Endothelial cell of umbilical vein (primary cell): ENCODE data around the gene OLIG3. TPM values are rescaled to one million over a fixed set of nuclear protein-coding genes. Genes with fewer than 3 reads are reported as not detected.

Experiments
- BruUV-seq: library from RNA; stranded (reverse); fragments of 400-500 nt; replicated peaks from 2 replicates; lab custom pipeline; 2021; lab: Mats Ljungman, UMichigan
- CTCF ChIA-PET: fragments of 300-600, 350-600 bp; sonication (Branson Sonifier 250); formaldehyde crosslinking; loops from one replicate; lab custom pipeline; 2021; ENCODE audit warnings: antibody characterized with exemption, inconsistent platforms; lab: Charles Lee
- POLR2A ChIA-PET: fragments of 300-600, 350-600 bp; sonication (Branson Sonifier 250); formaldehyde crosslinking; loops from one replicate; lab custom pipeline; 2021; ENCODE audit warnings: antibody characterized with exemption, inconsistent platforms; lab: Charles Lee
- DNase-seq: peaks from one replicate; pipeline ENCODE4 v3.0.0-alpha.2; 2011; ENCODE audit warnings: low read depth, low spot score
- FAIRE-seq: peaks from 2 replicates; lab custom pipeline; 2011; peaks lifted over from hg19 to GRCh38; lab: Jason Lieb, UNC
- H2AFZ ChIP-seq: 2 replicates; pipeline ENCODE4 v1.6.0; 2012; ENCODE audit warnings: low read depth, low read length, control low read depth, inconsistent platforms
- H3K27ac ChIP-seq: 2 replicates; pipeline ENCODE4 v1.5.1; 2011; ENCODE audit warnings: low read depth, mild to moderate bottlenecking, control low read depth, low read length, moderate library complexity; ENCODE audit not compliant: insufficient read depth
- H3K27me3 ChIP-seq, 2 experiments: 2 replicates each; pipeline versions ENCODE4 v1.6.0 to v1.6.1; 2011; ENCODE audit warnings: low read length in 2 of 2, mixed read lengths in 1 of 2; ENCODE audit not compliant: control insufficient read depth in 2 of 2, insufficient read depth in 2 of 2
- H3K36me3 ChIP-seq, 2 experiments: 2 replicates in 1 of 2; 3 replicates in 1 of 2; pipeline ENCODE4 v1.5.1; 2011; ENCODE audit warnings: low read length in 2 of 2, mild to moderate bottlenecking in 1 of 2, moderate library complexity in 1 of 2; ENCODE audit not compliant: control insufficient read depth in 2 of 2, insufficient read depth in 2 of 2; ENCODE audit errors: extremely low read depth in 1 of 2
- H3K4me1 ChIP-seq: 3 replicates; pipeline ENCODE4 v1.5.1; 2011; ENCODE audit warnings: mild to moderate bottlenecking, low read length; ENCODE audit not compliant: control insufficient read depth, insufficient read depth; ENCODE audit errors: extremely low read depth
- H3K4me2 ChIP-seq: 2 replicates; pipeline ENCODE4 v1.6.1; 2011; ENCODE audit warnings: low read length, control low read depth, mixed read lengths; ENCODE audit not compliant: insufficient read depth
- H3K4me3 ChIP-seq, 3 experiments: fragments of 200-600 bp in 1 of 3; sonication (generic), shearing (Covaris generic) in 1 of 3; replicated peaks in 1 of 3; 2 replicates each; pipeline ENCODE4 v1.5.1; 2011 to 2016; ENCODE audit warnings: control low read depth in 3 of 3, low read length in 3 of 3, mild to moderate bottlenecking in 2 of 3, inconsistent platforms in 1 of 3, low read depth in 1 of 3, moderate library complexity in 1 of 3; ENCODE audit not compliant: insufficient read depth in 1 of 3
- H3K79me2 ChIP-seq: 2 replicates; pipeline ENCODE4 v1.6.0; 2012; ENCODE audit warnings: low read length, inconsistent platforms; ENCODE audit not compliant: control insufficient read depth, insufficient read depth
- H3K9ac ChIP-seq: replicated peaks from 2 replicates; pipeline ENCODE3; 2011; ENCODE audit warnings: low read length, control low read depth; ENCODE audit not compliant: insufficient read depth; ENCODE audit errors: extremely low read depth
- H3K9me1 ChIP-seq: replicated peaks from 3 replicates; pipeline ENCODE4 v1.6.0; 2011; ENCODE audit warnings: mild to moderate bottlenecking, low read length; ENCODE audit not compliant: control insufficient read depth, insufficient read depth; ENCODE audit errors: extremely low read depth
- H3K9me3 ChIP-seq: replicated peaks from 2 replicates; pipeline ENCODE4 v1.5.1; 2012; ENCODE audit warnings: low read length, inconsistent platforms; ENCODE audit not compliant: control insufficient read depth, insufficient read depth
- H4K20me1 ChIP-seq: replicated peaks from 2 replicates; pipeline ENCODE3; 2011; ENCODE audit warnings: mild to moderate bottlenecking, low read length; ENCODE audit not compliant: control insufficient read depth, insufficient read depth; ENCODE audit errors: extremely low read depth
- GATA2 ChIP-seq: IDR thresholded peaks from 2 replicates; pipeline ENCODE4 v1.7.0; 2011; ENCODE audit warnings: low read depth, mild to moderate bottlenecking, moderate library complexity, mixed read lengths, low read length; ENCODE audit not compliant: insufficient read length, insufficient read depth
- JUN ChIP-seq: IDR thresholded peaks from 2 replicates; pipeline ENCODE4 v1.6.1; 2011; ENCODE audit warnings: borderline replicate concordance, low read depth; ENCODE audit not compliant: insufficient read length, insufficient read depth
- MYC ChIP-seq: IDR thresholded peaks from one replicate; pipeline ENCODE4 v1.6.1; 2011; ENCODE audit warnings: mild to moderate bottlenecking, low read depth, low read length
- POLR2AphosphoS5 ChIP-seq: IDR thresholded peaks from 2 replicates; pipeline ENCODE4 v1.6.1; 2012; ENCODE audit warnings: low read depth, mild to moderate bottlenecking, control low read depth, low read length, moderate library complexity; ENCODE audit not compliant: insufficient read depth
- dilution Hi-C: fragments of 300-500 bp; cut with MboI; formaldehyde crosslinking; loops from one replicate; pipeline ENCODE4 v1.15.0; 2019; ENCODE audit warnings: low sequenced_read_pairs; ENCODE audit not compliant: extremely low pct_ligation_motif_present
- intact Hi-C: fragments of 100-400 bp; cut with micrococcal nuclease; formaldehyde crosslinking; loops from one replicate; pipeline ENCODE4 v1.10.0; 2022
- polyA plus RNA-seq, 4 experiments: library from polyadenylated mRNA; depleted of rRNA in 3 of 4; stranded (reverse) in 3 of 4; unstranded in 1 of 4; fragments of >200 nt; gene quantifications; 2 replicates each; pipeline versions ENCODE4 v1.2.1 to v1.2.3, GENCODE V29; 2011 to 2012; ENCODE audit warnings: missing spikeins in 1 of 4
- total RNA-seq: library from RNA; stranded (reverse); gene quantifications from 2 replicates; pipeline ENCODE4 v1.2.3, GENCODE V29; 2021
- TF ChIP-seq, protein P1 (sequence below), 2 donors: IDR thresholded peaks; 1 replicate in 1 of 2; 2 replicates in 1 of 2; pipeline ENCODE4 v1.5.1; 2011; ENCODE audit warnings: low read length in 2 of 2, mild to moderate bottlenecking in 2 of 2, moderate library complexity in 2 of 2, control low read depth in 1 of 2, inconsistent platforms in 1 of 2, low read depth in 1 of 2; ENCODE audit not compliant: insufficient read depth in 1 of 2; ENCODE audit errors: extremely low read depth in 1 of 2

OLIG3 gene
- total and polyA plus RNA-seq, 2 donors (not counting 3 experiments of a cell fraction or from before 2014, with no cell fraction given): not detected

DNA sequence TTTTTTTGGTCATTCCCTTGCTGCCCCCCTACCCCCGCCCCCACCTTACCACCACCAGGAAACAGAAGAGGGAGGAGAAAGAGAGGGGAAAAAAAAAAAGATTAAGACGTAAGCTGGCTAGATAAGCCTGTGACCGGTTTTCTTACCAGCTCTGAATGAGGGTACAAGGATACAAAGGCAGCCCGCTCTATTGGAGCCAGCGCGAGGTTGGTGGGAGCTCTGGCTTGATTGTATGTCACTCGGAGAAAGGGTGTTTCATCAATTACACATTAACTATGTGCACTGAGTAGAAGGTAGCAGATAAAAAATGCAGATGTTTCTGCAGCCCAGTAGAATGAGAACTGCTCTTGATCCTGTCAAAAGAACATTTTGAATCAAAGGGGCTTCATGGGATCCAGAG, 28.6 kb upstream of the OLIG3 start:
- H3K9me3 ChIP-seq: no peaks in the 10 kb centered on the region
- no peak overlapping the region for H2AFZ ChIP-seq
- no peaks in the 10 kb centered on the region for H3K79me2 ChIP-seq
- DNase-seq (no peak), FAIRE-seq (no peak)
- no peak overlapping the region for H3K27ac ChIP-seq
- H4K20me1 ChIP-seq: no peaks in the 10 kb centered on the region
- no peak overlapping the region for H3K9ac ChIP-seq
- no TSS peak for BruUV-seq
- H3K9me1 ChIP-seq: no peaks in the 10 kb centered on the region
- no peaks in the 10 kb centered on the region for H3K4me1 ChIP-seq
- dilution Hi-C loops: no loop called here
- intact Hi-C loops: no loop called here
- H3K36me3 ChIP-seq: no peaks in the 10 kb centered on the region
- no peak for TF ChIP-seq MYC
- TF ChIP-seq, protein P1, sequence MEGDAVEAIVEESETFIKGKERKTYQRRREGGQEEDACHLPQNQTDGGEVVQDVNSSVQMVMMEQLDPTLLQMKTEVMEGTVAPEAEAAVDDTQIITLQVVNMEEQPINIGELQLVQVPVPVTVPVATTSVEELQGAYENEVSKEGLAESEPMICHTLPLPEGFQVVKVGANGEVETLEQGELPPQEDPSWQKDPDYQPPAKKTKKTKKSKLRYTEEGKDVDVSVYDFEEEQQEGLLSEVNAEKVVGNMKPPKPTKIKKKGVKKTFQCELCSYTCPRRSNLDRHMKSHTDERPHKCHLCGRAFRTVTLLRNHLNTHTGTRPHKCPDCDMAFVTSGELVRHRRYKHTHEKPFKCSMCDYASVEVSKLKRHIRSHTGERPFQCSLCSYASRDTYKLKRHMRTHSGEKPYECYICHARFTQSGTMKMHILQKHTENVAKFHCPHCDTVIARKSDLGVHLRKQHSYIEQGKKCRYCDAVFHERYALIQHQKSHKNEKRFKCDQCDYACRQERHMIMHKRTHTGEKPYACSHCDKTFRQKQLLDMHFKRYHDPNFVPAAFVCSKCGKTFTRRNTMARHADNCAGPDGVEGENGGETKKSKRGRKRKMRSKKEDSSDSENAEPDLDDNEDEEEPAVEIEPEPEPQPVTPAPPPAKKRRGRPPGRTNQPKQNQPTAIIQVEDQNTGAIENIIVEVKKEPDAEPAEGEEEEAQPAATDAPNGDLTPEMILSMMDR (IDR thresholded peaks at IDR 0.05; ENCODE audit: extremely low read depth in 1 of 2, insufficient read depth in 1 of 2, low read depth in 1 of 2, low read length in 2 of 2): no peak
- TF ChIP-seq POLR2AphosphoS5: no peak
- no peak for TF ChIP-seq GATA2
- TF ChIP-seq JUN: no peak
- H3K4me2 ChIP-seq: no peak overlapping the region
- H3K4me3 ChIP-seq: no peak overlapping the region
- peaks cover 6 to 9% of the 10 kb centered on the region in 2 experiments for H3K27me3 ChIP-seq
- ChIA-PET POLR2A (interaction anchor here (0.6 kb wide), 1 partner anchor 87 kb away, joined by 4 read pairs; no protein-coding TSS in a partner anchor), CTCF (no interaction called here)
